MCF 10A (cell line): ENCODE data around the gene IRF9. TPM values are rescaled to one million over a fixed set of nuclear protein-coding genes. Genes with fewer than 3 reads are reported as not detected.

Source experiments
- BruUV-seq: library from RNA; stranded (reverse); fragments of 400-500 nt; replicated peaks from 2 replicates; lab custom pipeline; 2021; lab: Mats Ljungman, UMichigan
- CTCF ChIA-PET: fragments of 300-600 bp; sonication (Branson Sonifier 250); formaldehyde crosslinking; extraction: SDS; loops from one replicate; lab custom pipeline; 2021; ENCODE audit warnings: antibody characterized with exemption, inconsistent platforms; lab: Yijun Ruan, JAX
- POLR2A ChIA-PET: fragments of 300-600, 350-650 bp; sonication (Branson Sonifier 250); formaldehyde crosslinking; extraction: SDS; loops from one replicate; lab custom pipeline; 2020; ENCODE audit warnings: antibody characterized with exemption, inconsistent platforms; lab: Yijun Ruan, JAX
- DNase-seq: peaks from one replicate; pipeline ENCODE4 v3.0.0-alpha.2; 2018; ENCODE audit not compliant: unreplicated experiment
- H3K27ac Mint-ChIP-seq: one replicate; pipeline ENCODE4 v1.8.0; 2022; ENCODE audit warnings: mild to moderate bottlenecking, low read depth, mixed read lengths; ENCODE audit not compliant: unreplicated experiment
- H3K27me3 Mint-ChIP-seq: one replicate; pipeline ENCODE4 v1.8.0; 2022; ENCODE audit warnings: mixed read lengths; ENCODE audit not compliant: insufficient read depth, unreplicated experiment
- H3K36me3 Mint-ChIP-seq: one replicate; pipeline ENCODE4 v1.8.0; 2022; ENCODE audit warnings: mild to moderate bottlenecking, moderate library complexity, mixed read lengths; ENCODE audit not compliant: insufficient read depth, unreplicated experiment
- H3K4me1 Mint-ChIP-seq: one replicate; pipeline ENCODE4 v1.8.0; 2022; ENCODE audit warnings: mixed read lengths; ENCODE audit not compliant: insufficient read depth, unreplicated experiment
- H3K4me3 Mint-ChIP-seq: one replicate; pipeline ENCODE4 v1.8.0; 2022; ENCODE audit warnings: mild to moderate bottlenecking, moderate library complexity, mixed read lengths; ENCODE audit not compliant: unreplicated experiment
- H3K9me3 Mint-ChIP-seq: one replicate; pipeline ENCODE4 v1.8.0; 2022; ENCODE audit warnings: mixed read lengths; ENCODE audit not compliant: unreplicated experiment
- CTCF ChIP-seq: fragments of 200-600 bp; IDR thresholded peaks from one replicate; pipeline ENCODE4 v1.8.0; 2022; ENCODE audit warnings: antibody characterized with exemption, mild to moderate bottlenecking; ENCODE audit not compliant: unreplicated experiment
- intact Hi-C: fragments of 100-400 bp; cut with micrococcal nuclease; formaldehyde crosslinking; loops from 2 replicates; pipeline ENCODE4 v1.14.1; 2022
- total RNA-seq: library from RNA; stranded (reverse); gene quantifications from 2 replicates; pipeline ENCODE4 v1.2.3, GENCODE V29; 2022

The IRF9 gene
- total RNA-seq, 1 experiment from 2014 or later: 13.6 TPM

- intact Hi-C loops: no loop called here
- TF ChIP-seq CTCF: no peak
- CTCF ChIA-PET: interaction anchor here (0.6 to 7.0 kb wide), 8 partner anchors 22 to 625 kb away, joined by 3 to 51 read pairs (median 4); partner anchors contain the start of genes IRF9 and LTB4R2
- no peak overlapping the region for H3K27ac Mint-ChIP-seq
- DNase-seq: no peak
- H3K27me3 Mint-ChIP-seq: no peaks in the 10 kb centered on the region
- POLR2A ChIA-PET: interaction anchor here (1.3 to 4.0 kb wide), 2 partner anchors 27 to 39 kb away, joined by 6 to 25 read pairs; partner anchors contain the start of genes CHMP4A, PSME2 and RNF31
- no peak overlapping the region for H3K4me3 Mint-ChIP-seq
- H3K4me1 Mint-ChIP-seq: peaks cover 12% of the 10 kb centered on the region
- BruUV-seq: no TSS peak
- no peaks in the 10 kb centered on the region for H3K9me3 Mint-ChIP-seq
- peaks cover 60% of the 10 kb centered on the region for H3K36me3 Mint-ChIP-seq
Measured at GRCh38 chr14:24185741-24186140, 24.7 kb downstream of the IRF9 start.

DNA sequence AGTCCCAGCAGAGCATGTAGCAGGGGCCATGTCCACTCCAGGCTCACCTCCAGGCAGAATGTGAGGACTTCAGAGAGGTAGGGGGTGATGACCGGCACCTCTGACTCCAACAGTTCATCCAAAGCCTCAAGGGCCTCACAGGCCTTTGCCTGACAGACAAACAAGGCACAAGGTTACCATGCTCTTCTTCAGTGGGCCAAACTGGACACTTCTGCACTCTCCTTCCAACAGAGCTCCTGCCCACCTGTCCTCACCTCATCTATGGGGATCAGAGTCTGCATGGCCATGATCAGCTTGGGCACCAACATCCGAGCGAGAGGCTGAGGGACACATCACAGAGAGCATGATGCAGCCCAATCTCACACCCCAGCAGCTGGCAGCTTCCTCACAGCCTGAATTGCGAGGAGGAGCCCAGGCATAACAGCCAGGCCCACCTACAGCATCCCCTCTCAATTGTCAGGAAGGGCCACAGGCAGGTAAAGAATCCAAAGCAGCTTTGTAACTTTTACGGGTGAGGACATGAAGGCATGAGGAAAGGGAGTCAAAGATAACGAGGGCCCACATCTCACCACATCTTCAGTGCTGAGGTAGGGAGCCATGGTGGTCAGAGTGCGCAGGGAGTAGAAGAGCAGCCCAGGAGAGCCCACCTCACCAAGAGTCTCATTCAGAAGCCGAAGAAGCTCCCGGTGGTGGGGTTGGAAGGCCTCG lies 25.9 kb downstream of the IRF9 start:
- H3K27ac Mint-ChIP-seq: no peak overlapping the region
- H3K9me3 Mint-ChIP-seq: no peaks in the 10 kb centered on the region
- peaks cover 12% of the 10 kb centered on the region for H3K4me1 Mint-ChIP-seq
- no peak for DNase-seq
- H3K36me3 Mint-ChIP-seq: peaks cover 54% of the 10 kb centered on the region
- POLR2A ChIA-PET: interaction anchor here (2.7 to 4.0 kb wide), 2 partner anchors 40 to 77 kb away, joined by 9 to 25 read pairs; partner anchors contain the start of genes PSME2 and RNF31
- no peak for TF ChIP-seq CTCF
- CTCF ChIA-PET: interaction anchor here (0.5 to 7.0 kb wide), 6 partner anchors 10 to 1234 kb away, joined by 3 to 51 read pairs (median 4); partner anchors contain the start of gene IRF9
- intact Hi-C loops: no loop called here
- no TSS peak for BruUV-seq
- H3K4me3 Mint-ChIP-seq: peak overlapping the region; percentile 81
- no peaks in the 10 kb centered on the region for H3K27me3 Mint-ChIP-seq

DNA sequence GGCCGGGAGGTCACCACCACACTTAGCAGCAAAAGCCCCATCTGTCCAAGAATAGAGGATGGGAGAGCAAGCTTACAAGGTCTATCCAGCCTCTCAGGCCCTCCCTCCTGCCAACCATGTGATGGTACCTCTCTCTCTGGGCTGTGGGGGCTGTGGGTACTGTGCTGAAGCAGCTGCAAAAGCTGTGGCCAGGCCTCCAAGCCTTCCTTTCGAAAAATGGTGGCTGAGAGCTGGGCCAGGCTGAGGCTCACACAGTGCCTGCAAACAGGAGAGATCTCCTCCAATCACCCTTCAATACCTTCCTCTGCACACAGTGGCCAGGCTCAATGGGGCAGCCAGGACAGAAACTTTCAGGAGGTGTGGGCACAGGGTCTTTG lies 26.5 kb downstream of the IRF9 start:
- POLR2A ChIA-PET: interaction anchor here (1.1 to 4.0 kb wide), 4 partner anchors 8 to 78 kb away, joined by 3 to 25 read pairs (median 8); partner anchors contain the start of genes PSME2 and RNF31
- BruUV-seq: no TSS peak
- H3K27ac Mint-ChIP-seq: peak overlapping the region; percentile 84

More for the DNA sequence above, 26.5 kb downstream of the IRF9 start:
- Mint-ChIP-seq H3K4me3 (peak overlapping the region; percentile 81), H3K4me1 (peaks cover 12% of the 10 kb centered on the region), H3K36me3 (peaks cover 57% of the 10 kb centered on the region), H3K27me3 (no peaks in the 10 kb centered on the region), H3K9me3 (no peaks in the 10 kb centered on the region)
- CTCF ChIA-PET: interaction anchor here (0.5 to 7.0 kb wide), 6 partner anchors 11 to 1234 kb away, joined by 3 to 51 read pairs (median 4); partner anchors contain the start of gene IRF9
- intact Hi-C loops: no loop called here
- TF ChIP-seq CTCF: no peak
- DNase-seq: no peak
